Measurements from ENCODE around the gene MAPK1IP1L. TPM values are rescaled to one million over a fixed set of nuclear protein-coding genes. Genes with fewer than 3 reads are reported as not detected.

The MAPK1IP1L gene
- total RNA-seq, 4 donors from 2014 or later: 26.6 to 55.1 (median 27.5) TPM

GRCh38 chr14:55059333-55059732, 7.9 kb downstream of the MAPK1IP1L start:
- TF ChIP-seq CTCF (IDR thresholded peaks at IDR 0.05; ENCODE audit: low read depth): no peak

- TF ChIP-seq CTCF (IDR thresholded peaks at IDR 0.05; ENCODE audit: low read depth): no peak
Observed at GRCh38 chr14:55062517-55063351, 11.3 kb downstream of the MAPK1IP1L start.

- no peak for TF ChIP-seq CTCF (IDR thresholded peaks at IDR 0.05; ENCODE audit: low read depth)
Observed at GRCh38 chr14:55065411-55065810, 14.0 kb downstream of the MAPK1IP1L start.

GRCh38 chr14:55066223-55066622, 14.8 kb downstream of the MAPK1IP1L start:
- TF ChIP-seq CTCF (IDR thresholded peaks at IDR 0.05; ENCODE audit: low read depth): no peak

GRCh38 chr14:55070981-55071411, 19.5 kb downstream of the MAPK1IP1L start:
- no peak for TF ChIP-seq CTCF (IDR thresholded peaks at IDR 0.05; ENCODE audit: low read depth)

GRCh38 chr14:55071870-55072640, 20.6 kb downstream of the MAPK1IP1L start:
- TF ChIP-seq CTCF (IDR thresholded peaks at IDR 0.05; ENCODE audit: low read depth): no peak

GRCh38 chr14:55073856-55074255, 22.4 kb downstream of the MAPK1IP1L start:
- no peak for TF ChIP-seq CTCF (IDR thresholded peaks at IDR 0.05; ENCODE audit: low read depth)
